Amniotic stem cell (primary cell): ENCODE measurements around the gene CHRND.

Source experiments
- DNase-seq: peaks from one replicate; lab custom pipeline; 2025; lab: John Stamatoyannopoulos, UW

CHRND gene

GRCh38 chr2:232576995-232577394 lies 51.0 kb downstream of the CHRND start:
- no peak for DNase-seq

GRCh38 chr2:232577841-232578240 lies 51.9 kb downstream of the CHRND start:
- DNase-seq, result no peak

DNA sequence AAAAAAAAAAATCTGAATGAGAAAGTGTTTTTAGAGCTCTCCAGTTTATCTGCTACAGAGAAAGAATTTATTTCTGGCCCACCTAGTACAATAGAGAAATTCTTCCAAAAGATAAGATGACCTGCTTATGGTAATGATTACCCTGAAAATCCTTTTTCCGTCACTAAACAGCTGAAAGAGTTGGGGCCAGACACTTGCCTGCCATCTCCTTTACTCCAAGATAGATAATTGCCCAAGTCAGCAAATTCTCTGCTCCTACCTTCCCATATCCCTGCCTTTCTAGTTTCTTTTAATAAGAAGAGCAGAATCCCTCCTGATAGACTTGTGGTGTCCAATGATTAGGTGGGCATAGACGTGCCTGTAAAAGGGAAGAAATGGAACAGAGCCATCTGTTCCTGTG lies 52.7 kb downstream of the CHRND start:
- no peak for DNase-seq

DNA sequence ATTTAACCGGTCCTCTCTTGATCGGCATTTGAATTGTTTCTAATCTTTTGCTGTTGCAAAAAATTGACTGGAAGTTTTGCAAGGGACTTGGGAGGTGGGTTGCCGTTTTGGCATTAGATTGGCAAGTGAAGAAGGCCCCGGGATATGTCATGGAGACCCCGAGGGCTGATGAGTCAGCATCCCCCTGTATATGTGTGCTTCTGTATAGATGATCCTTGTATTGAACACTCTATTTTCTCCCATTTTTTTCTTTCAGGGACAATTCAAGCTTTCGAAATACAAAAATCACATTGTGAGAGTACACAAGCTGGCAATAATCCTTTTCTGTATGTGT lies 54.7 kb downstream of the CHRND start:
- no peak for DNase-seq

DNA sequence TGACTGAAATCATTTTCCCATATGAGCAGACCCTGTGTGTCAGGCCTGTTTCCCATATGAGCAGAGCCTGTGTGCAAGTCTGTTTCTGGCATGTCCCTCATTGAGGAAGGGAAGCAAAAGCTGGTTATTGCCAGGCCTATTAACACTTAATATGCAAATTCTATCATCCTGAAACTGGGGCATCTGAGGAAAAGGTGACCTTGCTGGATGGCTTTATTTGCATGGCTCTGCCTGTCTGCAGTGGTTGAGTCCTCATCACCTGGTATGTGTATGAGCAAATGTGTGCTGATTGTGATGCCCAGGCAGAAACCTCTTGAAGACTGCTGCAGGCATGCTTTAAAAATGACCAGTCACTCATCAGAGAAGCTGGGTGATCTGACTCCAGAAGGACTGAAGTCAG lies 55.8 kb downstream of the CHRND start:
- no peak for DNase-seq

DNA sequence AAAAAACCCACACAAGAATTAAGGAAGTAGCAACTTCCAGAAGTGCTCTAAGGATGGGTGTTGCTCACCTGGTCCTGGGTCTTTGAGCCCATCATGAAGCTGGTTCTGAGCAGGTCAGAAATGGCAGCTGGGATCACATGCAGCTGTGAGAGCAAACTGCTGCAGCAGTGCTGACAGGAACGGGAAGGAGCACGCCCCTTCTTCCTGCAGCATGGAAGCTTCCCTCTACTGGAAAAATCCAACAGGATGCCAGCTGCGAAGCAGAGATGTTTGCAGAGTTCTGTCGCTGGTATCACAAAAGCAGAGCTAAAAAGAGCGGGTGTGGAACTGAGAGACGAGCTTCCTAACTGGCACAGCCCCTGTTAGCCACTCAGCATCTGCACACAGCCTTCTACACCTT lies 58.3 kb downstream of the CHRND start:
- DNase-seq, result no peak
